Keratinocyte (primary cell): Measurements from ENCODE around the gene CD27. TPM values are rescaled to one million over a fixed set of nuclear protein-coding genes. Genes with fewer than 3 reads are reported as not detected.
A peak's percentile ranks its signal among the peaks of the same experiment; 100 is the strongest.
"Not testable (repeated sequence)": the region's sequence is repeated elsewhere in the genome, so short reads cannot be mapped to it uniquely, and the experiment has no call there.

Experiments
- DNase-seq: peaks from one replicate; pipeline ENCODE4 v3.0.0-alpha.2; 2011; ENCODE audit warnings: low read depth, missing footprints, low spot score
- FAIRE-seq: peaks from 2 replicates; lab custom pipeline; 2011; peaks lifted over from hg19 to GRCh38; lab: Jason Lieb, UNC
- H2AFZ ChIP-seq: 2 replicates; pipeline ENCODE4 v1.6.0; 2012; ENCODE audit warnings: low read length, control low read depth, inconsistent platforms; ENCODE audit not compliant: control insufficient read depth
- H3K27ac ChIP-seq: 2 replicates; pipeline ENCODE4 v1.5.1; 2011; ENCODE audit warnings: low read length; ENCODE audit not compliant: control insufficient read depth, insufficient read depth
- H3K27me3 ChIP-seq: 3 replicates; pipeline ENCODE4 v1.6.0; 2011; ENCODE audit warnings: low read length; ENCODE audit not compliant: control insufficient read depth, insufficient read depth; ENCODE audit errors: extremely low read depth
- H3K36me3 ChIP-seq, 2 experiments: 2 replicates in 1 of 2; 3 replicates in 1 of 2; pipeline ENCODE4 v1.5.1; 2011; ENCODE audit warnings: low read length in 2 of 2, mild to moderate bottlenecking in 1 of 2; ENCODE audit not compliant: control insufficient read depth in 2 of 2, insufficient read depth in 2 of 2; ENCODE audit errors: extremely low read depth in 1 of 2
- H3K4me1 ChIP-seq: 3 replicates; pipeline ENCODE4 v1.5.1; 2011; ENCODE audit warnings: low read length; ENCODE audit not compliant: control insufficient read depth, insufficient read depth; ENCODE audit errors: extremely low read depth
- H3K4me2 ChIP-seq: 3 replicates; pipeline ENCODE4 v1.6.0; 2011; ENCODE audit warnings: low read depth, low read length; ENCODE audit not compliant: control insufficient read depth, insufficient read depth; ENCODE audit errors: extremely low read depth
- H3K4me3 ChIP-seq, 3 experiments: fragments of 200-600 bp in 1 of 3; sonication (generic) in 1 of 3; 2 replicates in 2 of 3; 3 replicates in 1 of 3; pipeline ENCODE4 v1.5.1; 2011 to 2016; ENCODE audit warnings: low read length in 3 of 3, mild to moderate bottlenecking in 3 of 3, control low read depth in 2 of 3, inconsistent platforms in 1 of 3, low read depth in 1 of 3, mixed read lengths in 1 of 3, mixed run types in 1 of 3, moderate library complexity in 1 of 3; ENCODE audit not compliant: control insufficient read depth in 2 of 3, insufficient read depth in 2 of 3; ENCODE audit errors: extremely low read depth in 1 of 3
- H3K79me2 ChIP-seq: 2 replicates; pipeline ENCODE4 v1.6.0; 2012; ENCODE audit warnings: low read length; ENCODE audit not compliant: control insufficient read depth, insufficient read depth
- H3K9ac ChIP-seq: 3 replicates; pipeline ENCODE4 v1.6.0; 2011; ENCODE audit warnings: low read length; ENCODE audit not compliant: control insufficient read depth, insufficient read depth; ENCODE audit errors: extremely low read depth
- H3K9me1 ChIP-seq: 3 replicates; pipeline ENCODE4 v1.6.0; 2011; ENCODE audit warnings: low read length; ENCODE audit not compliant: control insufficient read depth, insufficient read depth; ENCODE audit errors: extremely low read depth
- H3K9me3 ChIP-seq: 2 replicates; pipeline ENCODE4 v1.5.1; 2012; ENCODE audit warnings: low read depth, low read length; ENCODE audit not compliant: control insufficient read depth
- H4K20me1 ChIP-seq: 3 replicates; pipeline ENCODE4 v1.6.0; 2011; ENCODE audit warnings: low read length; ENCODE audit not compliant: control insufficient read depth, insufficient read depth; ENCODE audit errors: extremely low read depth
- CTCF ChIP-seq, 3 experiments: IDR thresholded peaks in 1 of 3; conservative IDR thresholded peaks in 1 of 3; optimal IDR thresholded peaks in 1 of 3; 2 replicates in 2 of 3; 3 replicates in 1 of 3; pipeline versions ENCODE3 to v1.5.1; 2011; ENCODE audit warnings: low read length in 3 of 3, mild to moderate bottlenecking in 3 of 3, moderate library complexity in 2 of 3, control low read depth in 1 of 3, inconsistent platforms in 1 of 3; ENCODE audit not compliant: insufficient read depth in 2 of 3; ENCODE audit errors: extremely low read depth in 1 of 3
- EZH2 ChIP-seq: IDR thresholded peaks from one replicate; pipeline ENCODE4 v1.6.1; 2012; ENCODE audit warnings: inconsistent platforms, mild to moderate bottlenecking, low read length, moderate library complexity
- dilution Hi-C: fragments of 300-500 bp; cut with MboI; formaldehyde crosslinking; loops from one replicate; pipeline ENCODE4 v1.7.0; 2020; ENCODE audit warnings: low sequenced_read_pairs; ENCODE audit not compliant: extremely low pct_ligation_motif_present
- polyA plus RNA-seq, 5 experiments: library from polyadenylated mRNA; depleted of rRNA in 3 of 5; stranded (reverse) in 3 of 5; stranded (forward) in 1 of 5; unstranded in 1 of 5; fragments of >200 nt; gene quantifications; 1 replicate in 1 of 5; 2 replicates in 3 of 5; 3 replicates in 1 of 5; pipeline versions ENCODE4 v1.2.1 to v1.2.3, GENCODE V29; 2011 to 2012; ENCODE audit warnings: missing spikeins in 2 of 5, low read depth in 1 of 5, low replicate concordance in 1 of 5

Gene CD27
- polyA plus RNA-seq, 1 donor (not counting 4 experiments of a cell fraction or from before 2014, with no cell fraction given) = not detected

- peak overlapping the region; percentile 94 for H2AFZ ChIP-seq
- no peaks in the 10 kb centered on the region for H3K9me1 ChIP-seq
- DNase-seq (no peak), FAIRE-seq (peak; percentile 67)
- peak overlapping the region; percentile 48 to 99 (median 95) for H3K4me3 ChIP-seq
- TF ChIP-seq EZH2 (no peak), CTCF (optimal IDR thresholded peaks at IDR 0.05 in 1 of 3, IDR thresholded peaks at IDR 0.05 in 1 of 3, conservative IDR thresholded peaks at IDR 0.05 in 1 of 3; ENCODE audit: extremely low read depth in 1 of 3, insufficient read depth in 2 of 3, low read length in 3 of 3) (peak in 2 of 3 experiments; percentile 7 to 12)
- peaks cover 44% of the 10 kb centered on the region for H3K79me2 ChIP-seq
- no peaks in the 10 kb centered on the region for H3K9me3 ChIP-seq
- no peaks in the 10 kb centered on the region for H3K27me3 ChIP-seq
- H3K27ac ChIP-seq = peak overlapping the region; percentile 84
- dilution Hi-C loops = no loop called here
- H3K4me1 ChIP-seq = peaks cover 23% of the 10 kb centered on the region
- H4K20me1 ChIP-seq = no peaks in the 10 kb centered on the region
- peak overlapping the region; percentile 95 for H3K9ac ChIP-seq
- H3K36me3 ChIP-seq = peaks cover 5 to 12% of the 10 kb centered on the region in 2 experiments
- H3K4me2 ChIP-seq = peak overlapping the region; percentile 99
Observed at GRCh38 chr12:6494258-6494743, 49.5 kb downstream of the CD27 start.

- dilution Hi-C loops = no loop called here
- DNase-seq (no peak), FAIRE-seq (no peak)
- Histone ChIP-seq H2AFZ (no peak overlapping the region), H3K79me2 (peaks cover 45% of the 10 kb centered on the region), H3K4me3 (peak overlapping the region in 2 of 3 experiments; percentile 95 to 99), H3K27me3 (no peaks in the 10 kb centered on the region), H3K4me1 (peaks cover 23% of the 10 kb centered on the region), H3K4me2 (peak overlapping the region; percentile 99), H4K20me1 (no peaks in the 10 kb centered on the region), H3K27ac (no peak overlapping the region), H3K9me3 (no peaks in the 10 kb centered on the region), H3K9me1 (no peaks in the 10 kb centered on the region), H3K9ac (no peak overlapping the region), H3K36me3 (peaks cover 6 to 16% of the 10 kb centered on the region in 2 experiments)
- TF ChIP-seq CTCF (optimal IDR thresholded peaks at IDR 0.05 in 1 of 3, IDR thresholded peaks at IDR 0.05 in 1 of 3, conservative IDR thresholded peaks at IDR 0.05 in 1 of 3; ENCODE audit: extremely low read depth in 1 of 3, insufficient read depth in 2 of 3, low read length in 3 of 3) (no peak), EZH2 (no peak)
Observed at GRCh38 chr12:6494968-6495367, 50.2 kb downstream of the CD27 start.

GRCh38 chr12:6497291-6497690, 52.5 kb downstream of the CD27 start:
- H3K9me1 ChIP-seq, DNase-seq, H3K27ac ChIP-seq, H3K4me3 ChIP-seq, H3K27me3 ChIP-seq, dilution Hi-C loops, H3K9me3 ChIP-seq, H4K20me1 ChIP-seq, H3K4me2 ChIP-seq, H2AFZ ChIP-seq, H3K9ac ChIP-seq, FAIRE-seq: not testable (repeated sequence)
- Histone ChIP-seq H3K36me3 (peaks cover 7 to 19% of the 10 kb centered on the region in 2 experiments), H3K4me1 (peaks cover 18% of the 10 kb centered on the region), H3K79me2 (peaks cover 58% of the 10 kb centered on the region)
